SU-DHL-6 (cell line): ENCODE data around the gene ADAMTS12.

Experiments used
- H2AFZ ChIP-seq: fragments of 200-600 bp; sonication (generic); 2 replicates; pipeline ENCODE4 v1.6.1; 2014; ENCODE audit warnings: low read depth, mild to moderate bottlenecking, moderate library complexity, mixed read lengths, antibody characterized with exemption, low read length; ENCODE audit not compliant: severe bottlenecking
- H3F3A ChIP-seq: fragments of 200-600 bp; shearing (Covaris generic); 2 replicates; pipeline ENCODE4 v1.6.0; 2016; ENCODE audit warnings: antibody characterized with exemption, mild to moderate bottlenecking; ENCODE audit not compliant: insufficient read depth
- H3K27ac ChIP-seq: fragments of 200-600 bp; sonication (generic); 2 replicates; pipeline ENCODE4 v1.5.1; 2016; ENCODE audit warnings: low read depth, mild to moderate bottlenecking, low read length, moderate library complexity, mixed read lengths
- H3K27me3 ChIP-seq: fragments of 200-600 bp; sonication (generic), shearing (Covaris generic); 2 replicates; pipeline ENCODE4 v1.6.0; 2014; ENCODE audit warnings: mild to moderate bottlenecking, low read length
- H3K36me3 ChIP-seq: fragments of 200-600 bp; sonication (generic); 2 replicates; pipeline ENCODE4 v1.6.1; 2014; ENCODE audit warnings: mild to moderate bottlenecking, low read length, mixed read lengths
- H3K4me2 ChIP-seq: fragments of 300-600, 200-600 bp; shearing (Covaris generic), sonication (generic); 2 replicates; pipeline ENCODE4 v1.6.0; 2014; ENCODE audit warnings: low read length, low read depth, mild to moderate bottlenecking; ENCODE audit not compliant: poor library complexity, severe bottlenecking
- H3K4me3 ChIP-seq: fragments of 200-600 bp; sonication (generic); 2 replicates; pipeline ENCODE4 v1.5.1; 2014; ENCODE audit warnings: antibody characterized with exemption, low read length, mild to moderate bottlenecking, mixed read lengths; ENCODE audit not compliant: insufficient read depth, poor library complexity, severe bottlenecking
- H3K79me2 ChIP-seq: fragments of 200-600 bp; sonication (generic); 2 replicates; pipeline ENCODE4 v1.6.1; 2014; ENCODE audit warnings: mild to moderate bottlenecking, low read length, moderate library complexity; ENCODE audit not compliant: insufficient read depth
- H3K9ac ChIP-seq: fragments of 200-600 bp; sonication (generic); 2 replicates; pipeline ENCODE4 v1.7.0; 2014; ENCODE audit warnings: mild to moderate bottlenecking, low read length
- H3K9me2 ChIP-seq: fragments of 200-600 bp; sonication (generic); replicated peaks from 2 replicates; pipeline ENCODE4 v1.6.1; 2014; ENCODE audit warnings: low read length; ENCODE audit not compliant: insufficient read depth
- H3K9me3 ChIP-seq: fragments of 200-600 bp; sonication (generic); 2 replicates; pipeline ENCODE4 v1.6.1; 2014; ENCODE audit warnings: low read length, mixed read lengths; ENCODE audit not compliant: insufficient read depth
- H4K20me1 ChIP-seq: fragments of 200-600 bp; sonication (generic); 2 replicates; pipeline ENCODE4 v1.6.1; 2014; ENCODE audit warnings: low read depth, mild to moderate bottlenecking, antibody characterized with exemption, low read length, moderate library complexity, mixed read lengths
- EZH2phosphoT487 ChIP-seq: fragments of 200-600 bp; sonication (generic), shearing (Covaris generic); conservative IDR thresholded peaks from 2 replicates; pipeline ENCODE4 v1.6.1; 2018; ENCODE audit warnings: mild to moderate bottlenecking, antibody characterized with exemption, low read length, moderate library complexity, mixed read lengths
- TF ChIP-seq, protein P1 (sequence below): fragments of 200-600 bp; sonication (generic); IDR thresholded peaks from one replicate; pipeline ENCODE4 v1.5.1; 2017; ENCODE audit warnings: antibody characterized with exemption, mild to moderate bottlenecking, low read length, moderate library complexity; ENCODE audit not compliant: insufficient read depth, poor library complexity, severe bottlenecking

Gene ADAMTS12

DNA sequence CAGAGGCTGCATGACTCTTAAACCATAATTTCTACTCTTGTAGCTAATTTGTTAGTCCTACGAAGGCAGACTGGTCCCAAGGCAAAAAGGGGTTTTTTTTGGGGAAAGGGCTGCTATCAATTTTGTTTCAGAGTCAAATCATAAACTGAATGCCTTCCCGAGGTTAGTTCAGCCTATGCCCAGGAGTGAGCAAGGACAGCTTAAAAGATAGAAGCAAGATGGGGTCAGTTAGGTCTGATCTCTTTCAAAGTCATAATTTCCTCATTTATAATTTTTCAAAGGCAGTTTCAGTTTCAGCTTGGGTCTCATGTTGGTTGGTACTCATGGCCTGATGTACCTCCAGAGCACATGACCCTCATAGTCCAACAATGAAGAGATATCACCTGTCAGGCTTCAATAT, 36.5 kb upstream of the ADAMTS12 start:
- Histone ChIP-seq H3K9me2 (no peaks in the 10 kb centered on the region), H3K4me2 (no peak overlapping the region), H4K20me1 (no peaks in the 10 kb centered on the region), H2AFZ (no peak overlapping the region), H3K36me3 (no peaks in the 10 kb centered on the region), H3K9ac (no peak overlapping the region), H3K9me3 (no peaks in the 10 kb centered on the region), H3K27ac (no peak overlapping the region), H3F3A (no peaks in the 10 kb centered on the region), H3K4me3 (no peak overlapping the region), H3K79me2 (no peaks in the 10 kb centered on the region), H3K27me3 (no peaks in the 10 kb centered on the region)
- no peak for TF ChIP-seq EZH2phosphoT487
- TF ChIP-seq, protein P1, sequence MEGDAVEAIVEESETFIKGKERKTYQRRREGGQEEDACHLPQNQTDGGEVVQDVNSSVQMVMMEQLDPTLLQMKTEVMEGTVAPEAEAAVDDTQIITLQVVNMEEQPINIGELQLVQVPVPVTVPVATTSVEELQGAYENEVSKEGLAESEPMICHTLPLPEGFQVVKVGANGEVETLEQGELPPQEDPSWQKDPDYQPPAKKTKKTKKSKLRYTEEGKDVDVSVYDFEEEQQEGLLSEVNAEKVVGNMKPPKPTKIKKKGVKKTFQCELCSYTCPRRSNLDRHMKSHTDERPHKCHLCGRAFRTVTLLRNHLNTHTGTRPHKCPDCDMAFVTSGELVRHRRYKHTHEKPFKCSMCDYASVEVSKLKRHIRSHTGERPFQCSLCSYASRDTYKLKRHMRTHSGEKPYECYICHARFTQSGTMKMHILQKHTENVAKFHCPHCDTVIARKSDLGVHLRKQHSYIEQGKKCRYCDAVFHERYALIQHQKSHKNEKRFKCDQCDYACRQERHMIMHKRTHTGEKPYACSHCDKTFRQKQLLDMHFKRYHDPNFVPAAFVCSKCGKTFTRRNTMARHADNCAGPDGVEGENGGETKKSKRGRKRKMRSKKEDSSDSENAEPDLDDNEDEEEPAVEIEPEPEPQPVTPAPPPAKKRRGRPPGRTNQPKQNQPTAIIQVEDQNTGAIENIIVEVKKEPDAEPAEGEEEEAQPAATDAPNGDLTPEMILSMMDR, result no peak

DNA sequence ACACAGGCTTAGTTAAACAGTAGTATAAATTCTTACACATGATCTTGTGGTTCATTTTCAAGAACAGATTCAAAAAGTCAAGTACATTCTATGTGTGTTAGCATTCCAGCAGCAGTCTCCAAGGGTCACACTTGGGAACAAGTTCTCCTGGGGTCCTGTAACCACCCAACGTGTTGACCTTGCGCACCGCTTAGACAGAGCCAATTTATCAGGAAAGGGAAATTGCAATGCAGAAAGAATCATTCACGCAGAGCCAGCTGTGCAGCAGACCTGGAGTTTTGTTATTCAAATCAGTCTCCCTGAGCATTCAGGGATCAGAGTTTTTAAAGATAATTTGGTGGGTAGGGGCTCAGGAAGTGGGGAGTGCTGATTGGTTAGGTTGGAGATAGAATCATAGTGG, 35.9 kb upstream of the ADAMTS12 start:
- H3F3A ChIP-seq, result no peaks in the 10 kb centered on the region
- H3K9me3 ChIP-seq, result no peaks in the 10 kb centered on the region
- H3K27ac ChIP-seq, result no peak overlapping the region
- no peaks in the 10 kb centered on the region for H3K27me3 ChIP-seq
- H3K79me2 ChIP-seq, result no peaks in the 10 kb centered on the region
- TF ChIP-seq, protein P1, result no peak
- TF ChIP-seq EZH2phosphoT487, result no peak
- H3K9ac ChIP-seq, result no peak overlapping the region
- no peak overlapping the region for H3K4me3 ChIP-seq
- no peak overlapping the region for H2AFZ ChIP-seq
- H3K36me3 ChIP-seq, result no peaks in the 10 kb centered on the region
- H4K20me1 ChIP-seq, result no peaks in the 10 kb centered on the region
- no peak overlapping the region for H3K4me2 ChIP-seq
- H3K9me2 ChIP-seq, result no peaks in the 10 kb centered on the region

DNA sequence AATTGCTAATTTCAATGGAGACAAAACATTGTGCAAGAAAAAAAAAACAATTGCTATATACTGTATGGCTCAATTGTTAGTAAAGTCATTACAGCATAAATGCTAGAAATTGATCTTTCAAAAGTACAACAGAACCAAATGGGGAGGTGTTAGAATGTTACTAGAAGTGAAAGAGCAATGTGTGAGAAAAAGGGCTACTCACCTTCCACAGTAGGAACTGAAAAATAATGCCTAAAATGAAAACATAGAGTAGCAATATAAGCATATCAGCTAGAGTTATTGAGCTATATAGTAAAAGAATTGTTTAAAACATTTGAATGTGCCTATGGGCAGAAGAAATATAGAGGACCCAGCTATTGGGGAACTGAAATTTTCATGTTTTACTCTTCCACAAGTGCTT, 33.5 kb upstream of the ADAMTS12 start:
- TF ChIP-seq, protein P1, result no peak
- TF ChIP-seq EZH2phosphoT487, result no peak
- H4K20me1 ChIP-seq, result no peaks in the 10 kb centered on the region
- H3K9me2 ChIP-seq, result no peaks in the 10 kb centered on the region
- no peak overlapping the region for H3K4me2 ChIP-seq
- H3F3A ChIP-seq, result no peaks in the 10 kb centered on the region
- H3K36me3 ChIP-seq, result no peaks in the 10 kb centered on the region
- no peaks in the 10 kb centered on the region for H3K27me3 ChIP-seq
- no peak overlapping the region for H3K27ac ChIP-seq
- H3K9me3 ChIP-seq, result no peaks in the 10 kb centered on the region
- no peak overlapping the region for H3K4me3 ChIP-seq
- no peak overlapping the region for H2AFZ ChIP-seq
- no peaks in the 10 kb centered on the region for H3K79me2 ChIP-seq
- H3K9ac ChIP-seq, result no peak overlapping the region
